ENCODE measurements around the gene TPM1.
A peak's percentile ranks its signal among the peaks of the same experiment; 100 is the strongest.

TPM1 gene

GRCh38 chr15:63008333-63009049 is 34.1 kb upstream of the TPM1 start:
- whole genome bisulfite sequencing, 2 donors (ENCODE audit: extremely low coverage in 2 of 2, insufficient read length in 2 of 2, insufficient replicate concordance in 1 of 2) = no CpG with 5 or more reads among the region's 6 CpGs
- no peak for DNase-seq (ENCODE audit: low spot score)
- Histone ChIP-seq H4K91ac (ENCODE audit: low read depth, low read length, poor library complexity) (no peak overlapping the region), H4K8ac (ENCODE audit: low read depth, low read length) (no peak overlapping the region), H3K79me1 (ENCODE audit: low read depth, low read length) (no peaks in the 10 kb centered on the region), H3K9ac (ENCODE audit: low read depth, low read length, poor library complexity) (no peak overlapping the region), H3K4ac (ENCODE audit: low read length) (no peak overlapping the region), H3K27ac (replicated peaks; ENCODE audit: low read length) (no peak overlapping the region), H3K4me1 (ENCODE audit: control insufficient read depth in 2 of 2, insufficient read depth in 1 of 2, low read depth in 1 of 2, low read length in 2 of 2) (peaks cover 3 to 10% of the 10 kb centered on the region in 2 donors), H2AFZ (ENCODE audit: low read length) (no peak overlapping the region), H2AK5ac (ENCODE audit: low read depth, low read length) (no peak overlapping the region), H3K23ac (ENCODE audit: low read depth, low read length, poor library complexity) (no peak overlapping the region), H2BK120ac (ENCODE audit: low read depth, low read length) (no peak overlapping the region), H3K9me3 (replicated peaks in 1 of 2; ENCODE audit: control insufficient read depth in 2 of 2, insufficient read depth in 1 of 2, low read depth in 1 of 2, low read length in 2 of 2) (no peaks in the 10 kb centered on the region), H2BK12ac (ENCODE audit: low read length) (no peak overlapping the region), H2BK15ac (ENCODE audit: low read length) (no peak overlapping the region), H3K27me3 (ENCODE audit: control insufficient read depth in 3 of 3, insufficient read depth in 3 of 3, low read depth in 1 of 3, low read length in 3 of 3) (no peaks in the 10 kb centered on the region), H3K18ac (ENCODE audit: low read length) (no peak overlapping the region), H3K36me3 (replicated peaks in 1 of 2; ENCODE audit: control insufficient read depth in 2 of 2, insufficient read depth in 2 of 2, low read length in 2 of 2) (no peaks in the 10 kb centered on the region), H2BK5ac (ENCODE audit: low read length) (no peak overlapping the region), H3K14ac (ENCODE audit: low read length) (no peak overlapping the region), H3K4me3 (ENCODE audit: low read length in 2 of 2) (no peak overlapping the region), H3K4me2 (ENCODE audit: insufficient read depth, low read length, poor library complexity, severe bottlenecking) (no peak overlapping the region)

GRCh38 chr15:63010386-63010785 is 32.2 kb upstream of the TPM1 start:
- Histone ChIP-seq H3K4me3 (ENCODE audit: low read length in 2 of 2) (no peak overlapping the region), H3K14ac (ENCODE audit: low read length) (no peak overlapping the region), H3K4me1 (ENCODE audit: control insufficient read depth in 2 of 2, insufficient read depth in 1 of 2, low read depth in 1 of 2, low read length in 2 of 2) (peaks cover 3 to 11% of the 10 kb centered on the region in 2 donors), H3K9ac (ENCODE audit: low read depth, low read length, poor library complexity) (no peak overlapping the region), H3K79me1 (ENCODE audit: low read depth, low read length) (no peaks in the 10 kb centered on the region), H2BK15ac (ENCODE audit: low read length) (no peak overlapping the region), H2BK12ac (ENCODE audit: low read length) (no peak overlapping the region), H4K8ac (ENCODE audit: low read depth, low read length) (no peak overlapping the region), H3K18ac (ENCODE audit: low read length) (no peak overlapping the region), H3K36me3 (replicated peaks in 1 of 2; ENCODE audit: control insufficient read depth in 2 of 2, insufficient read depth in 2 of 2, low read length in 2 of 2) (no peaks in the 10 kb centered on the region), H2AK5ac (ENCODE audit: low read depth, low read length) (peak overlapping the region; percentile 22), H2BK5ac (ENCODE audit: low read length) (no peak overlapping the region), H3K23ac (ENCODE audit: low read depth, low read length, poor library complexity) (no peak overlapping the region), H3K9me3 (replicated peaks in 1 of 2; ENCODE audit: control insufficient read depth in 2 of 2, insufficient read depth in 1 of 2, low read depth in 1 of 2, low read length in 2 of 2) (peaks cover 0 to 4% of the 10 kb centered on the region in 2 donors), H2AFZ (ENCODE audit: low read length) (no peak overlapping the region), H3K4ac (ENCODE audit: low read length) (no peak overlapping the region), H3K4me2 (ENCODE audit: insufficient read depth, low read length, poor library complexity, severe bottlenecking) (no peak overlapping the region), H3K27me3 (ENCODE audit: control insufficient read depth in 3 of 3, insufficient read depth in 3 of 3, low read depth in 1 of 3, low read length in 3 of 3) (peaks cover 0 to 8% (median 0%) of the 10 kb centered on the region in 3 experiments), H2BK120ac (ENCODE audit: low read depth, low read length) (no peak overlapping the region), H4K91ac (ENCODE audit: low read depth, low read length, poor library complexity) (no peak overlapping the region), H3K27ac (replicated peaks; ENCODE audit: low read length) (no peak overlapping the region)
- no CpG with 5 or more reads among the region's 3 CpGs for WGBS, 2 donors (ENCODE audit: extremely low coverage in 2 of 2, insufficient read length in 2 of 2, insufficient replicate concordance in 1 of 2)
- no peak for DNase-seq (ENCODE audit: low spot score)

GRCh38 chr15:63010920-63011693 is 31.4 kb upstream of the TPM1 start:
- Histone ChIP-seq H3K4me1 (ENCODE audit: control insufficient read depth in 2 of 2, insufficient read depth in 1 of 2, low read depth in 1 of 2, low read length in 2 of 2) (peaks cover 2 to 10% of the 10 kb centered on the region in 2 donors), H2BK5ac (ENCODE audit: low read length) (no peak overlapping the region), H3K4me2 (ENCODE audit: insufficient read depth, low read length, poor library complexity, severe bottlenecking) (no peak overlapping the region), H3K18ac (ENCODE audit: low read length) (no peak overlapping the region), H2BK120ac (ENCODE audit: low read depth, low read length) (no peak overlapping the region), H3K9ac (ENCODE audit: low read depth, low read length, poor library complexity) (no peak overlapping the region), H3K14ac (ENCODE audit: low read length) (no peak overlapping the region), H4K8ac (ENCODE audit: low read depth, low read length) (no peak overlapping the region), H3K36me3 (replicated peaks in 1 of 2; ENCODE audit: control insufficient read depth in 2 of 2, insufficient read depth in 2 of 2, low read length in 2 of 2) (no peaks in the 10 kb centered on the region), H2BK15ac (ENCODE audit: low read length) (no peak overlapping the region), H4K91ac (ENCODE audit: low read depth, low read length, poor library complexity) (no peak overlapping the region), H3K23ac (ENCODE audit: low read depth, low read length, poor library complexity) (no peak overlapping the region), H2BK12ac (ENCODE audit: low read length) (no peak overlapping the region), H3K79me1 (ENCODE audit: low read depth, low read length) (no peaks in the 10 kb centered on the region), H3K4ac (ENCODE audit: low read length) (no peak overlapping the region), H3K9me3 (replicated peaks in 1 of 2; ENCODE audit: control insufficient read depth in 2 of 2, insufficient read depth in 1 of 2, low read depth in 1 of 2, low read length in 2 of 2) (peaks cover 0 to 4% of the 10 kb centered on the region in 2 donors), H3K27ac (replicated peaks; ENCODE audit: low read length) (no peak overlapping the region), H3K4me3 (ENCODE audit: low read length in 2 of 2) (no peak overlapping the region), H3K27me3 (ENCODE audit: control insufficient read depth in 3 of 3, insufficient read depth in 3 of 3, low read depth in 1 of 3, low read length in 3 of 3) (peaks cover 0 to 8% (median 0%) of the 10 kb centered on the region in 3 experiments), H2AFZ (ENCODE audit: low read length) (no peak overlapping the region), H2AK5ac (ENCODE audit: low read depth, low read length) (no peak overlapping the region)
- DNase-seq (ENCODE audit: low spot score) = no peak
- WGBS, 2 donors (ENCODE audit: extremely low coverage in 2 of 2, insufficient read length in 2 of 2, insufficient replicate concordance in 1 of 2) = no CpG with 5 or more reads among the region's 7 CpGs

- no peak overlapping the region for H2AK5ac ChIP-seq (ENCODE audit: low read depth, low read length)
These were observed 30.1 kb upstream of the TPM1 start for GRCh38 chr15:63012444-63012843.

More at GRCh38 chr15:63012444-63012843, 30.1 kb upstream of the TPM1 start:
- Histone ChIP-seq H2BK15ac (ENCODE audit: low read length) (no peak overlapping the region), H4K8ac (ENCODE audit: low read depth, low read length) (no peak overlapping the region), H2AFZ (ENCODE audit: low read length) (no peak overlapping the region), H3K79me1 (ENCODE audit: low read depth, low read length) (no peaks in the 10 kb centered on the region), H3K4ac (ENCODE audit: low read length) (no peak overlapping the region), H3K14ac (ENCODE audit: low read length) (no peak overlapping the region), H2BK5ac (ENCODE audit: low read length) (no peak overlapping the region), H3K18ac (ENCODE audit: low read length) (no peak overlapping the region), H3K4me1 (ENCODE audit: control insufficient read depth in 2 of 2, insufficient read depth in 1 of 2, low read depth in 1 of 2, low read length in 2 of 2) (peaks cover 0 to 6% of the 10 kb centered on the region in 2 donors), H3K9me3 (replicated peaks in 1 of 2; ENCODE audit: control insufficient read depth in 2 of 2, insufficient read depth in 1 of 2, low read depth in 1 of 2, low read length in 2 of 2) (peaks cover 2 to 4% of the 10 kb centered on the region in 2 donors), H3K36me3 (replicated peaks in 1 of 2; ENCODE audit: control insufficient read depth in 2 of 2, insufficient read depth in 2 of 2, low read length in 2 of 2) (no peaks in the 10 kb centered on the region), H3K23ac (ENCODE audit: low read depth, low read length, poor library complexity) (no peak overlapping the region), H3K4me2 (ENCODE audit: insufficient read depth, low read length, poor library complexity, severe bottlenecking) (no peak overlapping the region), H2BK12ac (ENCODE audit: low read length) (no peak overlapping the region), H3K4me3 (ENCODE audit: low read length in 2 of 2) (no peak overlapping the region), H3K9ac (ENCODE audit: low read depth, low read length, poor library complexity) (no peak overlapping the region), H2BK120ac (ENCODE audit: low read depth, low read length) (no peak overlapping the region), H3K27me3 (ENCODE audit: control insufficient read depth in 3 of 3, insufficient read depth in 3 of 3, low read depth in 1 of 3, low read length in 3 of 3) (peaks cover 0 to 10% (median 0%) of the 10 kb centered on the region in 3 experiments), H3K27ac (replicated peaks; ENCODE audit: low read length) (no peak overlapping the region), H4K91ac (ENCODE audit: low read depth, low read length, poor library complexity) (no peak overlapping the region)
- no CpG with 5 or more reads among the region's 6 CpGs for WGBS, 2 donors (ENCODE audit: extremely low coverage in 2 of 2, insufficient read length in 2 of 2, insufficient replicate concordance in 1 of 2)
- no peak for DNase-seq (ENCODE audit: low spot score)

Measured in neuronal stem cell (in vitro differentiated cells).